ENCODE results near the gene C5orf47. TPM values are rescaled to one million over a fixed set of nuclear protein-coding genes. Genes with fewer than 3 reads are reported as not detected.

Gene C5orf47
- total RNA-seq, 1 experiment from 2014 or later, result not detected

GRCh38 chr5:174003795-174004194 lies 14.8 kb downstream of the C5orf47 start:
- Histone ChIP-seq H3K9me2 (ENCODE audit: insufficient read depth) (no peaks in the 10 kb centered on the region), H3K27me3 (ENCODE audit: insufficient read depth, low read length) (peaks cover 12% of the 10 kb centered on the region), H4K20me1 (ENCODE audit: insufficient read depth) (no peaks in the 10 kb centered on the region), H3K27ac (ENCODE audit: low read depth, low read length) (no peak overlapping the region), H2AFZ (ENCODE audit: low read depth, low read length, poor library complexity, severe bottlenecking) (no peak overlapping the region), H3K9me3 (ENCODE audit: control insufficient read depth in 1 of 2, insufficient read depth in 1 of 2, low read depth in 1 of 2, low read length in 2 of 2) (no peaks in the 10 kb centered on the region), H3K9ac (ENCODE audit: low read length) (no peak overlapping the region), H3K4me1 (ENCODE audit: control insufficient read depth in 1 of 2, insufficient read depth in 2 of 2, low read length in 2 of 2) (no peaks in the 10 kb centered on the region), H3K79me2 (ENCODE audit: insufficient read depth, low read length) (no peaks in the 10 kb centered on the region), H3K4me2 (ENCODE audit: low read length) (no peak overlapping the region), H3K4me3 (replicated peaks in 1 of 2; ENCODE audit: low read depth in 1 of 2, low read length in 2 of 2) (no peak overlapping the region), H3K36me3 (ENCODE audit: control insufficient read depth in 1 of 2, insufficient read depth in 2 of 2, low read length in 2 of 2) (no peaks in the 10 kb centered on the region)
- DNase-seq (ENCODE audit: low read depth, low spot score), result no peak
- intact Hi-C loops (cut with micrococcal nuclease), result no loop called here
- POLR2A ChIA-PET, result no interaction called here
- no peak for ATAC-seq
- CTCF ChIA-PET, result no interaction called here
- BruUV-seq (replicated peaks), result no TSS peak
- no peak for TF ChIP-seq ZNF274 (IDR thresholded peaks at IDR 0.05; ENCODE audit: low read depth, low read length)
- no peak for TF ChIP-seq CBX3 (IDR thresholded peaks at IDR 0.05; ENCODE audit: low read depth)
- TF ChIP-seq CTCF (IDR thresholded peaks at IDR 0.05 in 2 of 3, conservative IDR thresholded peaks at IDR 0.05 in 1 of 3; ENCODE audit: borderline replicate concordance in 1 of 3, insufficient read depth in 1 of 3, low read depth in 2 of 3, low read length in 2 of 3), result no peak
- TF ChIP-seq ZFX (IDR thresholded peaks at IDR 0.05), result no peak
- no peak for TF ChIP-seq REST (IDR thresholded peaks at IDR 0.05; ENCODE audit: low read depth)
- no peak for TF ChIP-seq JUND (IDR thresholded peaks at IDR 0.05)
- TF ChIP-seq SRF (IDR thresholded peaks at IDR 0.05; ENCODE audit: low read depth), result no peak
- no peak for TF ChIP-seq YY1 (IDR thresholded peaks at IDR 0.05; ENCODE audit: extremely low read depth, insufficient replicate concordance, low read depth, low read length)
- no peak for TF ChIP-seq EZH2 (IDR thresholded peaks at IDR 0.05)
- TF ChIP-seq EZH2phosphoT487 (IDR thresholded peaks at IDR 0.05; ENCODE audit: borderline replicate concordance), result no peak
- no peak for TF ChIP-seq POLR2AphosphoS5 (IDR thresholded peaks at IDR 0.05; ENCODE audit: low read depth, low read length)
- no peak for TF ChIP-seq ZBTB33 (IDR thresholded peaks at IDR 0.05; ENCODE audit: extremely low read depth, insufficient replicate concordance, low read length)
- TF ChIP-seq SP1 (IDR thresholded peaks at IDR 0.05; ENCODE audit: low read depth), result no peak
- no peak for TF ChIP-seq RAD21 (IDR thresholded peaks at IDR 0.05; ENCODE audit: low read depth)
- TF ChIP-seq CEBPB (IDR thresholded peaks at IDR 0.05; ENCODE audit: low read depth), result no peak
- no peak for TF ChIP-seq SIN3A (IDR thresholded peaks at IDR 0.05; ENCODE audit: low read depth)
- TF ChIP-seq ELF1 (IDR thresholded peaks at IDR 0.05; ENCODE audit: borderline replicate concordance, low read depth), result no peak
- RAD21 ChIA-PET (ENCODE audit: low non-redundant PET in 1 of 2, low total read pairs in 2 of 2, uncharacterized antibody in 2 of 2, unreplicated experiment in 2 of 2), result interaction anchor here in 1 of 2 experiments (0.9 kb wide), 1 partner anchor 42 kb away, joined by 4 read pairs; the partner anchor contains the start of gene NSG2

All from HCT116 (cell line).